ENCODE data around the gene DMAC1.

The DMAC1 gene

GRCh38 chr9:7827056-7827455 lies 27.5 kb upstream of the DMAC1 start:
- no peak overlapping the region for H2AFZ ChIP-seq (ENCODE audit: low read length)
- no peak overlapping the region for H2BK15ac ChIP-seq (ENCODE audit: low read length)
- no peaks in the 10 kb centered on the region for H3K36me3 ChIP-seq (replicated peaks in 1 of 2; ENCODE audit: control insufficient read depth in 2 of 2, insufficient read depth in 2 of 2, low read length in 2 of 2)
- H3K9me3 ChIP-seq (replicated peaks in 1 of 2; ENCODE audit: control insufficient read depth in 2 of 2, insufficient read depth in 1 of 2, low read depth in 1 of 2, low read length in 2 of 2) = no peaks in the 10 kb centered on the region
- no peak overlapping the region for H3K4me2 ChIP-seq (ENCODE audit: insufficient read depth, low read length, poor library complexity, severe bottlenecking)
- H2AK5ac ChIP-seq (ENCODE audit: low read depth, low read length) = no peak overlapping the region
- no peak overlapping the region for H3K23ac ChIP-seq (ENCODE audit: low read depth, low read length, poor library complexity)
- H4K8ac ChIP-seq (ENCODE audit: low read depth, low read length) = no peak overlapping the region
- no peak overlapping the region for H3K9ac ChIP-seq (ENCODE audit: low read depth, low read length, poor library complexity)
- no peak overlapping the region for H2BK120ac ChIP-seq (ENCODE audit: low read depth, low read length)
- no peak overlapping the region for H4K91ac ChIP-seq (ENCODE audit: low read depth, low read length, poor library complexity)
- H3K4me1 ChIP-seq (ENCODE audit: control insufficient read depth in 2 of 2, insufficient read depth in 1 of 2, low read depth in 1 of 2, low read length in 2 of 2) = no peaks in the 10 kb centered on the region
- no peaks in the 10 kb centered on the region for H3K27me3 ChIP-seq (ENCODE audit: control insufficient read depth in 3 of 3, insufficient read depth in 3 of 3, low read depth in 1 of 3, low read length in 3 of 3)
- H3K27ac ChIP-seq (replicated peaks; ENCODE audit: low read length) = no peak overlapping the region
- no peaks in the 10 kb centered on the region for H3K79me1 ChIP-seq (ENCODE audit: low read depth, low read length)
- no peak overlapping the region for H2BK12ac ChIP-seq (ENCODE audit: low read length)
- WGBS, 2 donors (ENCODE audit: extremely low coverage in 2 of 2, insufficient read length in 2 of 2, insufficient replicate concordance in 1 of 2) = no CpG with 5 or more reads among the region's 2 CpGs
- no peak for DNase-seq (ENCODE audit: low spot score)
- no peak overlapping the region for H2BK5ac ChIP-seq (ENCODE audit: low read length)
- no peak overlapping the region for H3K4ac ChIP-seq (ENCODE audit: low read length)
- H3K18ac ChIP-seq (ENCODE audit: low read length) = no peak overlapping the region
- no peak overlapping the region for H3K14ac ChIP-seq (ENCODE audit: low read length)
- no peak overlapping the region for H3K4me3 ChIP-seq (ENCODE audit: low read length in 2 of 2)

GRCh38 chr9:7823651-7824050 lies 24.1 kb upstream of the DMAC1 start:
- H2BK120ac ChIP-seq (ENCODE audit: low read depth, low read length) = no peak overlapping the region
- H2BK5ac ChIP-seq (ENCODE audit: low read length) = no peak overlapping the region
- no peaks in the 10 kb centered on the region for H3K79me1 ChIP-seq (ENCODE audit: low read depth, low read length)
- H3K4me1 ChIP-seq (ENCODE audit: control insufficient read depth in 2 of 2, insufficient read depth in 1 of 2, low read depth in 1 of 2, low read length in 2 of 2) = no peaks in the 10 kb centered on the region
- no peaks in the 10 kb centered on the region for H3K36me3 ChIP-seq (replicated peaks in 1 of 2; ENCODE audit: control insufficient read depth in 2 of 2, insufficient read depth in 2 of 2, low read length in 2 of 2)
- H3K27ac ChIP-seq (replicated peaks; ENCODE audit: low read length) = no peak overlapping the region
- no CpG with 5 or more reads among the region's 5 CpGs for WGBS, 2 donors (ENCODE audit: extremely low coverage in 2 of 2, insufficient read length in 2 of 2, insufficient replicate concordance in 1 of 2)
- no peak overlapping the region for H3K14ac ChIP-seq (ENCODE audit: low read length)
- no peak overlapping the region for H3K23ac ChIP-seq (ENCODE audit: low read depth, low read length, poor library complexity)
- H3K9ac ChIP-seq (ENCODE audit: low read depth, low read length, poor library complexity) = no peak overlapping the region
- no peaks in the 10 kb centered on the region for H3K9me3 ChIP-seq (replicated peaks in 1 of 2; ENCODE audit: control insufficient read depth in 2 of 2, insufficient read depth in 1 of 2, low read depth in 1 of 2, low read length in 2 of 2)
- no peak overlapping the region for H2BK15ac ChIP-seq (ENCODE audit: low read length)
- H2AK5ac ChIP-seq (ENCODE audit: low read depth, low read length) = no peak overlapping the region
- H2AFZ ChIP-seq (ENCODE audit: low read length) = no peak overlapping the region
- DNase-seq (ENCODE audit: low spot score) = no peak
- no peak overlapping the region for H4K8ac ChIP-seq (ENCODE audit: low read depth, low read length)
- H3K4me2 ChIP-seq (ENCODE audit: insufficient read depth, low read length, poor library complexity, severe bottlenecking) = no peak overlapping the region
- H3K4me3 ChIP-seq (ENCODE audit: low read length in 2 of 2) = no peak overlapping the region
- no peak overlapping the region for H3K18ac ChIP-seq (ENCODE audit: low read length)
- H3K27me3 ChIP-seq (ENCODE audit: control insufficient read depth in 3 of 3, insufficient read depth in 3 of 3, low read depth in 1 of 3, low read length in 3 of 3) = no peaks in the 10 kb centered on the region
- no peak overlapping the region for H4K91ac ChIP-seq (ENCODE audit: low read depth, low read length, poor library complexity)
- no peak overlapping the region for H2BK12ac ChIP-seq (ENCODE audit: low read length)
- no peak overlapping the region for H3K4ac ChIP-seq (ENCODE audit: low read length)

DNA sequence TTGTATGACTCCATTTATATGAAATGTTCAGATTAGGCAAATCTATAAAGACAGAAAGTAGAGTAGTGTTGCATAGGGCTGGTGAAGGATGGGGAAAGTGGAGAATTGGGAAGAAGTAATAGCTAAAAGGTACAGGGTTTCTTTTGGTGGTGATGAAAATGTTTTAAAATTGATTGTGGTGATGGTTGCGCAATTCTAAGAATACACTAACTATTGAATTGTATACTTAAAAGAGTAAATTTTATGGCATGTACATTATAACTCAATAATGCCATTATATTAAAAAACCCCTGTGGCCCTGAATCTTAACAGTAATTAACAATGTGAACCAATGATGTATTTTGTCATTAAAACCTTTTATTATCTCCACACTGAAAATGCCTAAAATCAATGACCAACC lies 20.4 kb upstream of the DMAC1 start:
- Histone ChIP-seq H3K23ac (ENCODE audit: low read depth, low read length, poor library complexity) (no peak overlapping the region), H3K27ac (replicated peaks; ENCODE audit: low read length) (no peak overlapping the region), H3K4me2 (ENCODE audit: insufficient read depth, low read length, poor library complexity, severe bottlenecking) (no peak overlapping the region), H3K4me3 (ENCODE audit: low read length in 2 of 2) (no peak overlapping the region), H3K4ac (ENCODE audit: low read length) (no peak overlapping the region), H3K9me3 (replicated peaks in 1 of 2; ENCODE audit: control insufficient read depth in 2 of 2, insufficient read depth in 1 of 2, low read depth in 1 of 2, low read length in 2 of 2) (no peaks in the 10 kb centered on the region), H2AK5ac (ENCODE audit: low read depth, low read length) (no peak overlapping the region), H3K36me3 (replicated peaks in 1 of 2; ENCODE audit: control insufficient read depth in 2 of 2, insufficient read depth in 2 of 2, low read length in 2 of 2) (no peaks in the 10 kb centered on the region), H4K8ac (ENCODE audit: low read depth, low read length) (no peak overlapping the region), H2BK120ac (ENCODE audit: low read depth, low read length) (no peak overlapping the region), H3K18ac (ENCODE audit: low read length) (no peak overlapping the region), H2BK15ac (ENCODE audit: low read length) (no peak overlapping the region), H3K4me1 (ENCODE audit: control insufficient read depth in 2 of 2, insufficient read depth in 1 of 2, low read depth in 1 of 2, low read length in 2 of 2) (peaks cover 0 to 6% of the 10 kb centered on the region in 2 donors), H2BK5ac (ENCODE audit: low read length) (no peak overlapping the region), H3K27me3 (ENCODE audit: control insufficient read depth in 3 of 3, insufficient read depth in 3 of 3, low read depth in 1 of 3, low read length in 3 of 3) (no peaks in the 10 kb centered on the region), H3K79me1 (ENCODE audit: low read depth, low read length) (no peaks in the 10 kb centered on the region), H4K91ac (ENCODE audit: low read depth, low read length, poor library complexity) (no peak overlapping the region), H2AFZ (ENCODE audit: low read length) (no peak overlapping the region), H3K9ac (ENCODE audit: low read depth, low read length, poor library complexity) (no peak overlapping the region), H3K14ac (ENCODE audit: low read length) (no peak overlapping the region), H2BK12ac (ENCODE audit: low read length) (no peak overlapping the region)
- DNase-seq (ENCODE audit: low spot score) = no peak
- no CpG with 5 or more reads among the region's 1 CpG for WGBS, 2 donors (ENCODE audit: extremely low coverage in 2 of 2, insufficient read length in 2 of 2, insufficient replicate concordance in 1 of 2)

DNA sequence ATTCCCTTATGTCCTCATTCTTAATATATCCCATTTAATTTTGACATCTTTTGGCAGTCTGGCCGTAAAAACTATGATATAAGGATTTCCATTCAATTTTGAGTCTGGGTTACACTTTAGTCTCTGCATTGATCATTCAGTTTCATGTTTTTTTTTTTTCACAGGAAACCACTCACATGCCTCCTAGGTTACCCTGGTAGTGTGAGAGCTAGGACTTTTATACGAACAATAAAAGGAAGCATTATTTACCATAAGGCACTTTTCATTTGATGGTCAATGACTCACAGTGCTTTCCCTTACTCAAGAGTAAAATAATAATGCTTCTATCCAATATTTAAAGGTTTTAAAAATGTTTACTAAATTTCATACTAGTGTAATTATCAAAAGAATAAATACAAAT lies 16.4 kb upstream of the DMAC1 start:
- Histone ChIP-seq H4K8ac (ENCODE audit: low read depth, low read length) (no peak overlapping the region), H3K9me3 (replicated peaks in 1 of 2; ENCODE audit: control insufficient read depth in 2 of 2, insufficient read depth in 1 of 2, low read depth in 1 of 2, low read length in 2 of 2) (no peaks in the 10 kb centered on the region), H3K4me2 (ENCODE audit: insufficient read depth, low read length, poor library complexity, severe bottlenecking) (no peak overlapping the region), H3K9ac (ENCODE audit: low read depth, low read length, poor library complexity) (no peak overlapping the region), H3K4me1 (ENCODE audit: control insufficient read depth in 2 of 2, insufficient read depth in 1 of 2, low read depth in 1 of 2, low read length in 2 of 2) (peaks cover 0 to 6% of the 10 kb centered on the region in 2 donors), H3K14ac (ENCODE audit: low read length) (no peak overlapping the region), H3K79me1 (ENCODE audit: low read depth, low read length) (no peaks in the 10 kb centered on the region), H3K36me3 (replicated peaks in 1 of 2; ENCODE audit: control insufficient read depth in 2 of 2, insufficient read depth in 2 of 2, low read length in 2 of 2) (no peaks in the 10 kb centered on the region), H2BK15ac (ENCODE audit: low read length) (no peak overlapping the region), H2BK12ac (ENCODE audit: low read length) (no peak overlapping the region), H2AK5ac (ENCODE audit: low read depth, low read length) (no peak overlapping the region), H2BK5ac (ENCODE audit: low read length) (no peak overlapping the region), H2BK120ac (ENCODE audit: low read depth, low read length) (no peak overlapping the region), H3K4ac (ENCODE audit: low read length) (no peak overlapping the region), H2AFZ (ENCODE audit: low read length) (peak overlapping the region; percentile 72), H3K23ac (ENCODE audit: low read depth, low read length, poor library complexity) (no peak overlapping the region), H3K27ac (replicated peaks; ENCODE audit: low read length) (no peak overlapping the region), H3K18ac (ENCODE audit: low read length) (no peak overlapping the region), H3K27me3 (ENCODE audit: control insufficient read depth in 3 of 3, insufficient read depth in 3 of 3, low read depth in 1 of 3, low read length in 3 of 3) (no peaks in the 10 kb centered on the region), H3K4me3 (ENCODE audit: low read length in 2 of 2) (no peak overlapping the region), H4K91ac (ENCODE audit: low read depth, low read length, poor library complexity) (no peak overlapping the region)
- no peak for DNase-seq (ENCODE audit: low spot score)
- WGBS, 2 donors (ENCODE audit: extremely low coverage in 2 of 2, insufficient read length in 2 of 2, insufficient replicate concordance in 1 of 2) = no CpG with 5 or more reads among the region's 2 CpGs

Measured in neuronal stem cell (in vitro differentiated cells).